GM19372 (cell line): ENCODE results near the gene WTIP.
"Not testable (repeated sequence)": the region's sequence is repeated elsewhere in the genome, so short reads cannot be mapped to it uniquely, and the experiment has no call there.

Experiments used
- ATAC-seq: cut with Tn5 transposase; IDR thresholded peaks from one replicate; pipeline ENCODE4 v1.9.1; 2021; ENCODE audit warnings: mild to moderate bottlenecking, low read depth, moderate library complexity; ENCODE audit not compliant: unreplicated experiment

WTIP gene

DNA sequence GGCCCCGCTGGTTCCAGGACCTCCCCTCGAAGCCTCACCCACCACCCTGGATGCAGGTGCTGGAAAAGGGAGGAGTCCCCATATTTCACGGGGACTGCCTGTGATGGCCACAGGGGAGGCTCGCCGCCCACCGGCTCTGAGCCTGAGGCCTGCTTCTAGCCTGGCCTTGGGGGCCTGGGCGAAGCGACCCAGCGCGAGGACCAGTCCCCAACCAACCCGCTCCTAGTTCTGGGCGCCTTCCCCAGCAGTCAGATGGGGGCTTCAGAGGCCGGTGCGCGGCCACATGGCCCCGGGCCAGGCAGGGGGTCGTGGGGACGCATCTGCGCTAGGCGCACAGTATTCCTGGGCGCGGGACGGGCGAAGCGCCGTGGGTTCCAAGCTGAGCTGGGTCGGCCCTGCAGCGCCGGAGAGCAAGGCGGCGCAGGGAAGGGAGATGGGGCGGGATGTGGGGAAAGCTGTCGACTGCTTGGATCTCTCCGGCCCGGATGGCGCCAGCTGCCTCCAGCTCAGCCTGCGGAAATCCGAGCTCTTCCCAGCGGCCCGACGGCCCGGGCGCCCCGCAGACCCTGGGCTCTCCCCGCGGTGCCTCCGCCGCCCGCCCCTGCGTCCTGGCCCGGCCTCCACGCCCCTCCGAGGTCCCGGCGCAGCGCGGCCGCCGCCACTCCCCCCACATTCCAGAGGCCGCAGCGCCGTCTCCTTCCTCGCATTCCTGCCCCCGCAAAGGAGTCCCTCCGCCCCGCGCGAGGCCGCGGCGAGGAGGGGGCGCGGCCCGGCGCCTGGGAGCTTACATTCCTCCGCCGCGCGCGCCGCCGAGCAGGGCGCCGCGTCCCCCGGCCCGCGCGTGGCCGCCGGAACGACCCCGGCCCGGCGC, at the start of gene WTIP:
WTIP (plus strand) TSS at position 788 of the 871 bp plus-strand sequence. CDS start 217 bp downstream, outside the sequence.
- no peak for ATAC-seq

DNA sequence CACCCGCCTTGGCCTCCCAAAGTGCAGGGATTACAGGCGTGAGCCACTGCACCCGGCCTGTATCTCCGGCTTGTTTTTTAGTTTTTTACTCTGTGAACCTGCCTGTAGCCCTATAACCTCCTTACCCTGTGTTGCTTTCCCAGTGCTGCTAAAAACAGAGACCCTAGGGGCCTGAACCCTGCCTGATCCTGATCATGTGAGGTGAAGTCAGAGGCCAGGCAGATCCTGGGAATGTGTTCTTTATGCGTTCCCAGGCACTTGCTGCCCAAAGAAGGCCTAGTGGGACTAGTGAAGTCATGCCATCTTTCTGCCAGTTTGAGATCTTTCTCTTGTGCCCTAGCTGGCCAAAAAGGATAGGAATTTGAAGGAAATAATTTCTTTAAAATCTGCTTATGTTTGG, 48.8 kb upstream of the WTIP start:
- ATAC-seq = no peak

DNA sequence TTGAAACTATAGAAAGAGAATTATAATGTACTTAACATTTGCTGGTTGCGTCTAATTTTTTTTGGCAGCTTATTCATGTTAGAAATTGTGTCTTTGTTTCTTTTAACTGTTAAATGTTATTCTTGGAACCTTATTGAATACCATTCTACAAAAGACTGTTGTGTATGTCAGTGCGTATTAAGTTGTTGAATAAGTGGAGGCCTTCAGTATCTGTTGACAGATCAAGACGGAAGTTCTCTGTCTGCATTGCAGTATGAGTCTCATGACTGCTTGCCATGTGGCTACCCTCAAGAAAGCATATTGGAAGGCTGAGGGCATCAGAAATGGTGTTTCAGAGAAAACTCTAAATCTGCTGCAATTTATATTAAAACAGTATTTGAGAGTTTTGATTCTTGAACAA, 44.8 kb upstream of the WTIP start:
- no peak for ATAC-seq

DNA sequence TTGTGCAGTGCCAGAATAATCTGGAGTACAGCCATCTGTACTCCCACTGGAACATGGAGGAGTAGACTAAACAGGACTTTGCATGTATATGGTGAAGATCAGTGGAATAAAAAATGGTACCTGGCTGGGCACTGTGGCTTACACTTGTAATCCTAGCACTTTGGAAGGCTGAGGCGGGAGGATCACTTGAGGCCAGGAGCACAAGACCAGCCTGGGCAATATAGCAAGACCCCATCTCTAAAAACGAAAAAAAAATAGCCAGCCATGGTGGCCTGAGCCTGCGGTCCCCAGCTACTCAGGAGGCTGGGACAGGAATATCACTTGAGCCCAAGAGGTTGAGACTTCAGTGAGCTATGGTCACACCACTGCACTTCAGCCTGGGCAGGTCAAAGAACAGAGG, 33.4 kb upstream of the WTIP start:
- ATAC-seq = no peak

DNA sequence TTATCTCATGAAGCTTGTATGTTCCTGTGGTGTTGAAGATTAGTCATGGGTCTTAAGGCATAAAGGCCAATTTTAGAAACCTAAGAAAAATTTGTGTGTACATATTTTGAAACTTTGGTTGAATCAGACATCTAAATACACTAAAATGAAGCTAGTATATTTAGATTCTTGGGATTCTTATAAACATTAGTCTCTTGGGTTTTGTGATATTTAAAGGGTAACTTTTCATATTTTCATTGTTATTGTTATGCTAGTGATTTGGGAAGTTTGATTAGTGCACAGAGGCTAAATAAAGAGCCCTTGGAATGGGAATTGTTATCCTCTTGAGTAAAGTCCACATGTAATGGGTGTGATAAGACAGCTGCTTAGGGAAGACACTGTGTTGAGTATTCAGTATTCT, 28.8 kb upstream of the WTIP start:
- ATAC-seq = no peak

DNA sequence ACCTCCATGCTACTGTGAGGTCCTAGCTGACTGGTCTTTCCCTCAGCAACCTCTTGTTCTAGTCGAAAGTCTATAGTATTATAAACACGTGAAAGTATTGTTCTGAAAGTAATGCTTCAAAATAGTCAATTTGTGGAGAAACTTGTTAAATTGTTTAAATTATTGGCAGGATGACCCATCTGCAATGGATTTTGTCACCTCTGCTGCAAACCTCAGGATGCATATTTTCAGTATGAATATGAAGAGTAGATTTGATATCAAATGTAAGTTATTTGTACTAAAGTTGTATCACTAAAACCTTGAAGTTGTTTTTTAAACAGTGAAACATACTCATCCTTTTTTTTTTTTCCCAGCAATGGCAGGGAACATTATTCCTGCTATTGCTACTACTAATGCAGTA, 27.5 kb upstream of the WTIP start:
- ATAC-seq = no peak

DNA sequence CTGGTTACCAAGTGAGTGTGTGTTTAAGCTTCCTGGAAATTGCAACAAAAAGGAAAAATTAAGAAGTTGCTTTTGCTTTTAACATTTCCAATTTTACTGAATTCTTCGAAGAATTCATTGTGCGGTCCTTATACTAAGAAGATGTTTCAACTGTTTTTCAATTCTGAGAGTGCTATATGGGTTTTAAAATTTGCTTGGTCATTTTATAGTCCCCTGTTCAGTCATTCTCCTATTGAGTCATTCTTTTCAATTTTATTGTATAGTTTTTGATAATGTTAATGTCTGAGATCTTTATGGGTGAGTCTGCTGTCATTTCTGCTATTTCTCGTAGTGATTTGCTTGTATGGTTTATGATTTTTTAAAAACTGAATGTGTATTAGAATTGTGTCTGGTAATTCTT, 26.9 kb upstream of the WTIP start:
- no peak for ATAC-seq

DNA sequence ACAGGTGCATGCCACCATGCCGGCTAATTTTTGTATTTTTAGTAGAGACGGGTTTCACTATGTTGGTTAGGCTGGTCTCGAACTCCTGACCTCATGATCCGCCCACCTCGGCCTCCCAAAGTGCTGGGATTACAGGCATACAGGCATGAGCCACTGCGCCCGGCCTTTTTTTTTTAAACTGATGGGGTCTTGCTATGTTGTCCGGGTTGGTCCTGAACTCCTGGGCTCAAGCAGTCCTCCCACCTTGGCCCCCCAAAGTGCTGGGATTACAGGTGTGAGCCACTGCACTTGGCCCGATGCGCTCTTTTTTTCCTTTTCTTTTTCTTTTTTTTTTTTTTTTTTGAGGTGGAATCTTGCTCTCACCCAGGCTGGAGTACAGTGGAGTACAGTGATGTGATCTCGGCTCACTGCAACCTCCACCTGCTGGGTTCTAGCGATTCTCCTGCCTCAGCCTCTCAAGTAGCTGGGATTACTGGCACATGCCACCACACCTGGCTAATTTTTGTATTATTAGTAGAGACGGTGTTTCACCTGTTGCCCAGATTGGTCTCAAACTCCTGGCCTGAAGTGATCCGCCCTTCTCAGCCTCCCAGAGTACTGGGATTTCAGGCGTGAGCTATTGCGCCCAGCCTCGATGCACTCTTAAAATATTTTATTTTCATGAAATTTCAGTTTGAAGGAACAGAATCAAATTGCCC, 25.6 kb upstream of the WTIP start:
- ATAC-seq = not testable (repeated sequence)

DNA sequence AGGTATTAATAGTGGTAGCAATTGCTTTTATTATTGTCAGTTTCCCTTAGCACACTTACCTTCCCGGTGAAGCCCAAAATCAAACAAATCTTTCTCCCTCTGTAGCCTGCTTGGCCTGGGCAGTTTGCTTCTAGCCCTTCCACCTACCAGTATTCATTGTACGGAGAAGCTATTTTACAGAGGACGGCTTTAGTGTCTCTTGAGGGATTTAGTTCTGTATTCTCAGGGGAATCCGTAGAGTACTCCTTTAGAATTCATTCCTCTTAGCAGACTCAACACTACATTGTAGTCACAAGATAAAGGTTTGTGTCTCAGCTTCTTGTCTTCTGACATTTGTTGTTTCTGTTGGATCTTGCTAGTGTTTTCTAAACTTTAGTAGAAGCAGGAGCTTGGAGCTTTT, 24.1 kb upstream of the WTIP start:
- no peak for ATAC-seq

DNA sequence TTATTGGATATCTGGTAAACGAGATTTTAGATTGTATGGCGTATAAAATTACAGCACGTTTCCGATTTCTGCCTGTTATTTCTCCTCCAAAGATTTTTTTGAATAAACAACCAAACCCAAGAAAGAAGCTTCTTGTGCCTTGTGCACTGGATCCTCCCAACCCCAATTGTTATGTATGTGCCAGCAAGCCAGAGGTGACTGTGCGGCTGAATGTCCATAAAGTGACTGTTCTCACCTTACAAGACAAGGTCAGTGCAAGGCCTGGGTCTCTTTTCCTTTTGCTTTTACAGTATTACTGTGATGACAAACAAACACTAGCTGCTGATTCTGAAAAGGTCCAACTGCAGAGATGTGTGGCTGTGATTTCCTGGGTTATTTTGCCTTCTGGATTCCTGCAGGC, 22.9 kb upstream of the WTIP start:
- ATAC-seq = no peak

DNA sequence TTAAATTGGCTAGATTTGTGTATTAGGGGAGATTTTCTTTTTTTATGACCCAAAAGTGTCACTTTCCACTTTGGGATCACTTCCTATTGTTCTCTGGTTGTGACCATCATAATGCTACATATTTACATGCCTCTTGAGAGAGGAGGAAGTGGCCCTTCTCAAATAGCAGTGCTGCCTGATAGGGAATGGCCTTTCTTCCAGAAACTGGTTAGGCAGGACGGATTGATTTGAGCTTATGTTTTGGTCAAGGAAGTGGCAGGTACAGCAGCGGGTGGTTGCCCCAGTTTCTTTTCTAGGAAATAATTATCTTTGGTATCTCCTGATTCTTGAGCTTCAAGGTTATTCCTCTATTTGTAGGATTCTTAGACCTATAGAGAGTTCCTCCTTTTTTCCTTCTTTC, 21.9 kb upstream of the WTIP start:
- ATAC-seq = no peak

DNA sequence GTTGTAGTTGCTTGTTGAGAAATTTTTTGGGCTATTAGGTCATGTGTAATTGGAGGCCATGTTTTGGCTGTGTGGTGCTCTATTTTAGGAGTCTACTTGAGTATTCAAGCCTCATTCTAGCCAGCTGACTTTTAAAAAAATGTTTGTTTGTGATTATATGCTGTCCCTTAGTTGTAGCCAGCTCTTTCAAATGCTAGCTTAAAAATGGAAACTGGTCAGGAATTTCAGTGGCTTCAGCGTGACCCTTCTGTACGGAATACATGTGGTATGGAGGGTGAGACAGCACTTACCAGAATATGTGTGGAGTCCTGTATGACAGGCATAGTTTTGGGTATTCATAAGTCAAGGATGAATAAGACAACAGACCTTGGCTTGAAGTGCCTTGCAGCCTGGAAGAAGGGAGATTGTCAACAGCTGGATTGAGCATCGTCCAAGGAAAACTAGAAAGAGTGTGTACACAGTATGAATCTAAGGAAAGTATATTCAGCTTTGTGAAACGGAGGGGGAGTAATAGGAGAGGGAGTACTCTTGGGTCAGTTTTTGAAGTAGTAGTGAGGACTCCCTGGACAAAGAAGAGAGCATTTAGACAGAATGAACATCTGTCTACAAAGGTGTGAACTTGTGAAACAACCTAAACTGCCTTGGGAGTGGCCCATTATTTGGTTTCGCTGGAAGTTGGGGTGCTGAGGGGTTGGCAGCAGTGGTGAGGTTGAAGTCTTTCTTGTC, 20.0 kb upstream of the WTIP start:
- no peak for ATAC-seq

DNA sequence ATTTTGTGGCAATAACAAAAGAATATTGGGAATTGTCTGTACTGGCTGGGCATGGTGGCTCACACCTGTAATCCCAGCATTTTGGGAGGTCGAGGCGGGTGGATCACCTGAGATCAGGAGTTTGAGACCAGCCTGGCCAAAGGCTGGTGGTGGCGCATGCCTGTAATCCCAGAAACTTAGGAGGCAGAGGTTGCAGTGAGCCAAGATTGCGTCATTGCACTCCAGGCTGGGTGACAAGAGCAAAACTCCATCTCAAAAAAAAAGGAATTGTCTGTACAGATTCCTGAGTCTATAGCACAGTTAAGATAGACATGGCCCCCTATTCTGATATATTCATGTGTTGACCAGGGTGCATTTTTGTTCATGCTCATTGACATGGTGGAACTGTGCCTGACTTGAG, 16.8 kb upstream of the WTIP start:
- ATAC-seq = not testable (repeated sequence)

DNA sequence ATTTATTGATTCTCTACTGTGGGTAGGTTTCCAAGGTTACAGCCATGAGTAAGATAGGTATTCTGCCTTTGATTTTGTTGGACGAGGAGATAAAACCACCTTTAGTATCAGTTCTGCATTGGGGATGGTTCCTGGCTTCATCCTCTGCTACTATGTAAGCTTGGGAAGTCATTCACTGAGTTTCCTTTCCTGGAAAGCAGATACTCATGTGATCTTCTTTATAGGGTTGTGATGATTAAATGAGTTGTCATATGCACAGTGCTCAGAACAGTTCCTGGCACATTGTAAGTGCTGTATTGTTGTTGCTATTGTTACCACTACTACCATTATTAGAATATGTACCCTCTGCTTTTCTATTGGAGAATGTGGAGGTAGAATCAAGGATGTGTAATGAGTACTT, 13.1 kb upstream of the WTIP start:
- ATAC-seq = no peak

DNA sequence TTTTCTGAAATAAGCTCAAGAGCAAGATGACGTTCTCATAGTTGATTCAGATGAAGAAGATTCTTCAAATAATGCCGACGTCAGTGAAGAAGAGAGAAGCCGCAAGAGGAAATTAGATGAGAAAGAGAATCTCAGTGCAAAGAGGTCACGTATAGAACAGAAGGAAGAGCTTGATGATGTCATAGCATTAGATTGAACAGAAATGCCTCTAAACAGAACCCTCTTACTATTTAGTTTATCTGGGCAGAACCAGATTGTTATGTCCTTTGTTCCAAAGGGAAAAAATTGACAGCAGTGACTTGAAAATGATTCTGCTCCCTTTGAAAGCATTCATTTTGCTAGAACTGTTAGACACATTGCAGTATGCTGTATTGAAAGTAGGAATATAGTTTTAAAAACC, 12.5 kb upstream of the WTIP start:
- not testable (repeated sequence) for ATAC-seq

DNA sequence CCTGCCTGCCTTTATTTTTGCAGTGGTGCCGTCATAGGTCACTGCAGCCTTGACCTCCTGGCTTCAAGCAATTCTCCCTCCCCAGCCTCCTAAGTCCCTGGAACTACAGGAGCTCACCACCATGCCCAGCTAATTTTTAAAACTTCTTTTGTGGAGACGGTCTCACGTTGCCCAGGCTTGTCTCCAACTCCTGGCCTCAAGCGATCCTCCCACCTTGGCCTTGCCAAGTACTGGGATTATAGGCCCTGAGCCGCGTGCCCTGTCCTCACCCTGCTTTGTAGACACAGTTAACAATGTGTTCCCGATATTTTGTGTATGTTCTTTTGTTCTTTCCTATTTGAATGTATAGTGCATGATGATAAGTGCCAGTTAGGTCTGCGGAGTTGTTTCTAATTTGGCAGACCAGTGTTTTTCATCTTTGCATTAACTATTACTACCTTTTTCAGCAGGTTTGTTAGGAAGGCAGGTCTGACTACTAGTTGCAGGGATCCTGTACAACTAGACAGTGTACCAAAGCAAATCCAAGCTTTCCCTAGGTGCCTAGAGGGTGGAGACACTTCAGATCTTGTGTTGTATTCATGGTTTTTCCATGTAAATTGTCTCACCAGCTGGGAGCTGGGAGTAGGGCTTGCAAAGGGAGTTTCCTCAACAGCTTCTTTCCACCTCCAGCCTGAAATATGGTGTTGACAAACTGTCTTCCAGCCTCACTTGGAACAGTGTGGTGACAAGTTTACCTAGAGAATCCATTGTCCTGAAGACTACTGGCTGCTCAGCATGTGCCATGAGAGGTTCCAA, 9.5 kb upstream of the WTIP start:
- ATAC-seq = no peak

DNA sequence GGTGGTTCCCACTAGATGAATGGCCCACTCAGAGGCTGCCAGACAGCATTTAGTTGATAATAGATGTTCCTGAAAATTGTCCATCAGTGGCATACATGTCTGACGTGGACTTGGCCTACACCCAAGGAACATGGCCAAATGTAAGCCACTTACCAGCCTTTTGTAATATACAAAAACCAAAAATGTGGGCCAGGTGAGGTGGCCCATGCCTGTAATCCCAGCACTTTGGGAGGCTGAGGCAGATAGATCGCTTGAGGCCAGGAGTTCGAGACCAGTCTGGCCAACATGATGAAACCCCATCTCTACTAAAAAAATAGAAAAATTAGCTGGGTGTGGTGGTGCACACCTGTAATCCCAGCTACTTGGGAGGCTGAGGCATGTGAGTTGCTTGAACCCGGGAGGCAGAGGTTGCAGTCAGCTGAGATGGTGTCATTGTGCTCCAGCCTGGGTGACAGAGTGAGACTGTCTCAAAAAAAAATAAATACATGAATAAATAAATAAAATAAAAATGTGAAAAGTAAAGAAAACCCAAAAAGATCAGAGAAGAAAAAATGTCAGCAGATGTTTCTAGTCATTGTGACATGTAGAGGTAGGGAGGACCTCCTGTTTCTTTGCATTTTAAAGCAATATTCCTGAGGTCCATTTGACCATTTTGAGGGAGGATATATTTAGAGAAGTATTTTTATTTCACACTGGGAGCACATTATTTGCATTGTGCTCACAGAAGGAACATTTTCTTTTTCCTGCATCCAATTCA, 7.1 kb upstream of the WTIP start:
- no peak for ATAC-seq

DNA sequence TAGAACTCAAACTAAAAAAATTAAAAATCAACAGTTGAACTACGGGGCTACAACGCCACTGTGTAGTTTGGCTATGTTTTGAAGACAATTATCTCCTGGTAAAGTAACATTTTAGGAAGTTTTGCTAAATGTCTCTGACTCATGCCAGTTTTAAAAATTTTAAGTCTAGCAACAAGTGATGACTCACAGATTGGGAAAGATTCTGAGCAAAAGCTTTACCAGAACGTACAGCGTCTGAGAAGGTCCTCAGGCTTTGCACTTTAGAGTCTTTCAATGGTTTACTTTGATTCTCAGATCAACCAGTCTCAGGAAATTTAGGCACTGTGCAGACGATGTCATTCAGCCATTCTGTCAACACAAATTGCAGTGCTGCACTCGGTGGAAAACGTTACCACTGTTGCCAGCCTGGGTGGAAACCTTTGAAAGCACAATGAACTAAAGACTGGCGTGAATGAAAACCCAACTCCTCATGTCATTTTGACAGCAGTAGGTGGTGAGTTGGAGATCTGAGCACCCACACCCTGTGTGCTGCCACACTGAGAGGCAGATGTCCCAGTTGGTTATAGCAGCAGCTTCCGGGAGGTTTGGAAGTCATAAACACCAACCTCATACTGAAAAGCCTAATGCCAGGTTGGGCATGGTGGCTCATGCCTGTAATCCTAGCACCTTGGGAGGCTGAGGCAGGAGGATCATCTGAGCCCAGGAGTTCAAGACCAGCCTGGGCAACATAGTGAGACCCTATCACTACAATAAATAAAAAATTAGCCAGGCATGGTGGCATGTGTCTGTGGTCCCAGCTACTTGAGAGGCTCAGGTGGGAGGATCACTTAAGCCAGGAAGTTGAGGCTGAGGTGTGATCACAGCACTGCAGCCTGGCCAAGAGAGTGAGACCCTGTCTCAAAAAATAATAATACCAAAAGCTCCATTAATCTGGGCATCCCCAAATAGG, 6.3 kb upstream of the WTIP start:
- ATAC-seq = no peak
